ENCODE results near the gene FUBP1. TPM values are rescaled to one million over a fixed set of nuclear protein-coding genes. Genes with fewer than 3 reads are reported as not detected.
"Not testable (repeated sequence)": the region's sequence is repeated elsewhere in the genome, so short reads cannot be mapped to it uniquely, and the experiment has no call there.

The FUBP1 gene
- total RNA-seq, 1 experiment from 2014 or later = 208 TPM

- Mint-ChIP-seq H3K9me3 (no peaks in the 10 kb centered on the region), H3K4me3 (peak overlapping the region; percentile 30; the same call in 1 of the 2 replicates), H3K27ac (no peak overlapping the region; the same call in none of the 2 replicates), H3K4me1 (peaks cover 40% of the 10 kb centered on the region), H3K27me3 (ENCODE audit: low read depth) (no peaks in the 10 kb centered on the region), H3K36me3 (no peaks in the 10 kb centered on the region)
- TF ChIP-seq ZBTB43 (CRISPR knock-in tag; IDR thresholded peaks at IDR 0.05) (no peak), ZNF423 (CRISPR knock-in tag; IDR thresholded peaks at IDR 0.05) (no peak), ARID4B (CRISPR knock-in tag; IDR thresholded peaks at IDR 0.05; ENCODE audit: borderline replicate concordance) (no peak), ERG (CRISPR knock-in tag; IDR thresholded peaks at IDR 0.05) (no peak), E2F4 (CRISPR knock-in tag; IDR thresholded peaks at IDR 0.05; ENCODE audit: borderline replicate concordance, low read depth) (no peak), EMX1 (CRISPR knock-in tag; IDR thresholded peaks at IDR 0.05) (no peak), HMGXB4 (CRISPR knock-in tag; IDR thresholded peaks at IDR 0.05) (no peak), SOX15 (CRISPR knock-in tag; IDR thresholded peaks at IDR 0.05) (no peak), GTF2I (CRISPR knock-in tag; conservative IDR thresholded peaks at IDR 0.05) (no peak), NR1H2 (CRISPR knock-in tag; IDR thresholded peaks at IDR 0.05) (no peak), ZNF138 (CRISPR knock-in tag; conservative IDR thresholded peaks at IDR 0.05) (no peak)
- DNase-seq (ENCODE audit: low spot score) (no peak), ATAC-seq (no peak)
- POLR2A ChIA-PET = interaction anchor here (1.7 kb wide), 1 partner anchor 24 kb away, joined by 15 read pairs; the partner anchor contains the start of gene FUBP1
- CTCF ChIA-PET = no interaction called here
Measured at GRCh38 chr1:78003070-78003746, 24.3 kb upstream of the FUBP1 start.

GRCh38 chr1:78000536-78000935, 21.7 kb upstream of the FUBP1 start:
- H3K36me3 Mint-ChIP-seq; ATAC-seq; H3K27ac Mint-ChIP-seq; DNase-seq (ENCODE audit: low spot score); CTCF ChIA-PET; H3K9me3 Mint-ChIP-seq; H3K27me3 Mint-ChIP-seq (ENCODE audit: low read depth); POLR2A ChIA-PET; H3K4me3 Mint-ChIP-seq: not testable (repeated sequence)
- H3K4me1 Mint-ChIP-seq = peaks cover 27% of the 10 kb centered on the region

- no peaks in the 10 kb centered on the region for H3K9me3 Mint-ChIP-seq
- H3K27me3 Mint-ChIP-seq (ENCODE audit: low read depth) = no peaks in the 10 kb centered on the region
- ChIA-PET POLR2A (no interaction called here), CTCF (no interaction called here)
- H3K27ac Mint-ChIP-seq = peak overlapping the region; percentile 29; the same call in 1 of the 2 replicates
- H3K36me3 Mint-ChIP-seq = peaks cover 8% of the 10 kb centered on the region
- H3K4me1 Mint-ChIP-seq = no peaks in the 10 kb centered on the region
- ATAC-seq = no peak
- no peak for DNase-seq (ENCODE audit: low spot score)
- H3K4me3 Mint-ChIP-seq = no peak overlapping the region
- TF ChIP-seq ETV6 (CRISPR knock-in tag; IDR thresholded peaks at IDR 0.05) (no peak), ZNF263 (CRISPR knock-in tag; IDR thresholded peaks at IDR 0.05; ENCODE audit: low read depth) (no peak), ZNF232 (CRISPR knock-in tag; IDR thresholded peaks at IDR 0.05) (no peak), TEAD1 (CRISPR knock-in tag; IDR thresholded peaks at IDR 0.05) (no peak), CDX4 (CRISPR knock-in tag; IDR thresholded peaks at IDR 0.05; ENCODE audit: borderline replicate concordance) (no peak), ZNF416 (CRISPR knock-in tag; IDR thresholded peaks at IDR 0.05) (no peak), PREB (CRISPR knock-in tag; IDR thresholded peaks at IDR 0.05; ENCODE audit: borderline replicate concordance) (no peak)
Measured at GRCh38 chr1:77996734-77997133, 17.9 kb upstream of the FUBP1 start.

Measured in WTC11 (cell line).